OCI-M2 (cell line): ENCODE results near the gene LRRC10B.
"Not testable (repeated sequence)": the region's sequence is repeated elsewhere in the genome, so short reads cannot be mapped to it uniquely, and the experiment has no call there.

Experiments
- DNase-seq: peaks from one replicate; lab custom pipeline; 2025; ENCODE audit not compliant: unreplicated experiment; lab: John Stamatoyannopoulos, UW

Gene LRRC10B

DNA sequence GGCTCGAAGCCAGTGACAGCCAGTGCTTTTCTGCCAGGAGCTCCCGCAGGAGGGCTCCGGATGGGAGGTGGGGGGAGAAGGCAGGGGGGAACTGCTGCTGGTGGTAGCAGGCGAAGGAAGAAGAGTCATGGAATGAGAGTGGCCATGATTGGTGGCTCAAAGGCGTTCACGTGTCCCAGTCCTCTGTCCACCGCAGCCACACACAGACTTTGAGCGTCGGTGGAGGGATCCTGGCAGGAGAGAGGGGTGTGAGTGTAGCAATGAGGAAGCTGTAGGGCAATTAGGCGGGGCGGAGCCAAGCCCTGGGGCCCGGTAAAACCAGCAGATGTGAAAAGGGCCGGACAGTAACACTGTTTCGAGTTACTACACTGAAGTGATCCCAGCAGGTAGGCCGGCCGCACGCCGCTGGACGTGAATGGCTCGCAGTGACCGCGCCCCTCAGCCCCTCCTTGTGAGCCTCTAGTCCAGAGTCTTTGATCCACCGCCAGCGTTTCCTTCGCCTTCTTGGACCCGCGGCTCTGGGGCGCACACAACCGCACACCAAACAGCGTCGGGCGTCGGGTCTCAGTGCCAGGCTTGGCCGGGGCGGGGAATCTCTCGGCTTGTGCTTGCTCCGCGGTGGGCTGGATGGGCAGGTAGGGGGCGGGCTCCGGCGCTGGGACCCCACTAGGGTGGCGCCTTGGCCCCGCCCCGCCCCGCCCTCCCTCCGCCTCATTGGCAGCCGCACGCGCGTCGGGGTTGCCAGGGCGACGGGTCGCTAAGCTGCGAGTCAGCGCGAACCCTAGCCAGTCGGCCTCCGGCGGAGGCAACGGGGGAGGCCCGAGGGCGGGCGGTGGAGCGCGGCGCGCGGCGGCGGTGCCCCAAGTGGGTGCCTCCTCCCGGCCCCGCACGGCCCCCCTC is at the start of gene LRRC10B:
Gene LRRC10B, plus strand, starts transcription at position 788 of the 900 bp plus-strand sequence. CDS start 250 bp downstream, outside the sequence.
- DNase-seq, result no peak

DNA sequence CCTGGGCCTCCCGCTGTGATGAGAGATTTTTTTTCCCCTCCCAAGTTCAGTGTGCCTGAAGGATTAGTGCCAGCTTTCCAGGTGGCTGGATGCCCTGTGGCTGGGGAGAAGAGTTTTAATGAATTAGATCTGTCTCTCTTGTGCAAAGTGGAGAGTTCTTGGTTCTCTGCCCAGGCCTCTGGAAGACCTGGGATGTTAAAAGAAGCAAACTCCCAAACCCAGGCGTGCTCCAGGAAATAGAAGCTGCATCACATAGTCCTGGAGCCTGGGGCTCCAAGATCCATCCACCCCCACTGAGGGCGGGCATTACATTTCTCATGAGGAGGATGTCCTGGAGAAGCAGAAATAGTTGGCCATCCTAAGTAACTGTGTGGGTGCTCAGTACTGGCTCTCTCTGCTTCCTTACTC is 48.1 kb upstream of the LRRC10B start:
- no peak for DNase-seq

DNA sequence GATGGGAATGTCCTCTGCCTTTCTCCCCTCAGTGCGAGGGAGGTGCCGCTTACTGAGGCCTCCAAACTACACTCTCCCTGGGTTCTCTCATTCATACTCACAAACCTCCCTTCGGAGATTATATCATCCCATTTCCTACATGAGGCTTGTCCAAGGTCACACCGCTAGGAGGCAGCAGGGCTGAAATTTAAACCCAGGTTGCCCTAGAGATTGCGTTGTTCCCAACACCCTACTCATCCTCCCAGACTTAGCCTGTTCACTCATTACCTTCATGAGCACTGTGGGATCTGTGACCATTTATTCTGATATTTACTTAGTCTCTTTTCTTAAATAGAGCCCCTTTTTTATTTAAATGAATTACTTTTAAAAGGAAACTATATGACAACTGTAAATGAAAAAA is 47.6 kb upstream of the LRRC10B start:
- no peak for DNase-seq

DNA sequence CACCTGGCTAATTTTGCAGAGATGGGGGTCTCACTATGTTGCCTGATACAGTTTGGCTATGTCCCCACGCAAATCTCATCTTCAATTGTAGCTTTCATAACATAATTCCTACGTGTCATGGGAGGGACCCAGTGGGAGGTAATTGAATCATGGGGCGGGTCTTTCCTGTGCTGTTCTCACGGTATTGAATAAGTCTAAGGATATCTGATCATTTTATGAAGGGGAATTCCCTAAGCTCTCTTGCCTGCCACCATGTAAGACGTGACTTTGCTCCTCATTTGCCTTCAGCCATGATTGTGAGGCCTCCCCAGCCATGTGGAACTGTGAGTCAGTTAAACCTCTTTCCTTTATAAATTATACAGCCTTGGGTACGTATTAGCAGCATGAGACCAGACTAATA is 40.9 kb upstream of the LRRC10B start:
- DNase-seq, result not testable (repeated sequence)

- DNase-seq, result no peak
Measured at GRCh38 chr11:61468002-61468401, 40.5 kb upstream of the LRRC10B start.

DNA sequence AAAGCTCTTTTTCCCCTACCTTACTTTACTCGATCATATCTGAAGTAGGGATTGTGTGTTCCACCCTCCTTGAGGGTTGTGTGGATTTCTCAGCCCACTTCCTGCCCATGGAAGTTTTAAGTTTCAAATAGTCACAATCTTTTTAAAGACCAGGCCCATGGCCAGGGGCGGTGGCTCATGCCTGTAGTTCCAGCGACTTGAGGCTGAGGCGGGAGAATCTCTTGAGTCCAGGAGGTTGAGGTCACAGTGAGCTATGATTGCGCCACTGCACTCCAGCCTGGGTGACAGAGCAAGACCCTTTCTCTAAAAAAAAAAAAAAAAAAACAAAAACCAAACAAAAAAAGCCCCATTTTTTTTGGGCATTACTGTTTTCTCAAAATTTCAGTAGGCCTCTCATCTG is 36.3 kb upstream of the LRRC10B start:
- DNase-seq, result no peak

DNA sequence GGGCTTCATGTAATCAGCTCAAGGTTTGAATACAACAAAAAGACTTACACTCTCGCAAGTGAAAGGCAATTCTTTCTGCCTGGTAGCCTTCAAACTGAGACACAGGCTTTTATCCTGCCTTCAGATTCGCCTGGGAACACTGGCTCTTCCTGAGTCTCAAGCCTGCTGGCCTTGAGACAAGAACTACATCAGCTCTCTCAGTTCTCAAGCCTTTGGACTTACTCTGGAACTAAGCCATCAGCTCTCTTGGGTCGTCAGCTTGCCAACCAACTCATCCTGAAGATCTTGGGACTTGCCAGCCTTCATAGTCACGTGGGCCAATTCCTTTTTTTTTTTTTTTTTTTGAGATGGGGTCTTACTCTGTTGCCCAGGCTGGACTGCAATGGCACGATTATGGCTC is 35.7 kb upstream of the LRRC10B start:
- no peak for DNase-seq

GRCh38 chr11:61473370-61474012 is 35.1 kb upstream of the LRRC10B start:
- no peak for DNase-seq

GRCh38 chr11:61474013-61474643 is 34.4 kb upstream of the LRRC10B start:
- DNase-seq, result no peak

- no peak for DNase-seq
Measured at GRCh38 chr11:61475433-61475832, 33.1 kb upstream of the LRRC10B start.

- DNase-seq, result no peak
Measured at GRCh38 chr11:61476371-61476770, 32.2 kb upstream of the LRRC10B start.

- DNase-seq, result no peak
Measured at GRCh38 chr11:61477126-61477525, 31.4 kb upstream of the LRRC10B start.

- DNase-seq, result no peak
Measured at GRCh38 chr11:61477727-61478148, 30.8 kb upstream of the LRRC10B start.

- not testable (repeated sequence) for DNase-seq
Measured at GRCh38 chr11:61479360-61480058, 29.0 kb upstream of the LRRC10B start.

GRCh38 chr11:61480261-61480993 is 28.1 kb upstream of the LRRC10B start:
- no peak for DNase-seq

DNA sequence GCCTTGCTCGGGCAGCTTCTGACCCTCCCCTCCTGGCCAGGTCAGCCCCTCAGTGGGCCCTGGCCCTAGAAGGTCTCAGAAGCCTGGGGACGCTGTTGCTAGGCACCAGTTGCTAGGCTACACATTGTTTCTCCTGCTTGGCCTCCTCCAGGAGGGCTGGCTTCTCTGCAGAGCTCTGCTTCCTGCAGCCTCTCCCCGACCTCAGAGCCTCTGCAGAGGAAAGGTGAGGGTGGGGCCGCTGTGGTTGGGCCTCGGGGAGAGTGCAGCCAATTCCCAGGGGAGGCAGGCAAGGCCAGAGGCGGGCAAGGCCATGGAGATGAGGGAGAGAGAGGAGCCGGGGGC is 27.6 kb upstream of the LRRC10B start:
- DNase-seq, result no peak

DNA sequence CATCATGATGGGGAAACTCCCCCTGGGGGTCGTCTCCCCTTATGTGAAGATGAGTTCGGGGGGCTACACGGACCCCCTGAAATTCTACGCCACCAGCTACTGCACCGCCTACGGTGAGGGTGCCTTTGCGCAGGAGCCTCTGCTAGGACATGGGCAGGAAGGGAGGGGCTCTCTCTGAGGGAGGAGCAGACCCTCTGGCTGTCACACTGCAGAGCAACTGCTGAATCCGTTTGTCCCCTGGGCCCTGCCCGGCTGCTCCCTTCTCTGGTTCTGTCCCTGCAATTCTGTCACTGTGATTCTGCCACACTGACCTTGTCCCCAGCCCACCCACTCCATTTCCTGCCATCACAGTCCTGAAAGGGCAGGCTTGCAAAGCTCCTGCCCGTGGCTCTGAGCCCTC is 26.7 kb upstream of the LRRC10B start:
- DNase-seq, result no peak

- no peak for DNase-seq
Measured at GRCh38 chr11:61482513-61482912, 26.0 kb upstream of the LRRC10B start.

GRCh38 chr11:61484541-61484940 is 24.0 kb upstream of the LRRC10B start:
- DNase-seq, result no peak

DNA sequence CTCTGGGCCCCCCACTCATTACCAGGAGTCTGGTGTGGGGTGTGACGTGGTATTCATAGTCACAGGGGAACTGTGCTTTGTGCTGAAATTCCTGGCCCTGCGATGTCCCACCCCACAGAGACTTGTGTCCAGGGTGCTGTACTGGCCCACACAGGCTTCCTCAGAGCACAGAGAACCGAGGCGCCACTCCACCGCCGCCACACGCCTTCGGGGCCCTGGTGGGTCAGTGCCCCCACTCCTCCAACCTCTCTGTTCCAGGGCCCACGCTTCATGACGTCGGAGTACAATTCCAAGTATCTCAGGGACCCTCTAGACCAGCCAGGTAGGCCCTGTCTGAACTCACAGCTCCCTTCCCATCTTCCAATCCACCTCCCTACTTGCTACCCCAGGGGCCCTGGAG is 23.5 kb upstream of the LRRC10B start:
- DNase-seq, result no peak
